ENCODE data around the gene KIAA1217. TPM values are rescaled to one million over a fixed set of nuclear protein-coding genes. Genes with fewer than 3 reads are reported as not detected.

Gene KIAA1217
- total RNA-seq, 1 donor from 2014 or later = 121 TPM

DNA sequence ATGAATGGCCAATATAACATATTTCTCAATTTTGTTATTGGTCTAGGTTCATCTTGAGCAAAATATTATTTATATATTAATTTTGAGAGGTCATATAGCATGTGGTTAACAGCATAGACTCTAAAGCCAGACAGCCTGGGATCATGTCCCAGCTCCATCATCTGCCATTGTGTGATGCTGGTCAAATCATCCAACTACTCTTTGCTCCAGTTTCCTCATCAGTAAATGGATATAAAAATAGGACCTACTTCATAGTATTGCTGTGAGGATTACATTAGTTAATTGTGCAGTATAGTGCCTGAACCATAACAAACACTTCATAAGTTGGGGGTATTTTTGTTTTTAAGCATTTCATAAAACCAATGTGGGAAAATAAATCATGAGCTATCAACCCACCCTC is 199.0 kb downstream of the KIAA1217 start:
- Mint-ChIP-seq H3K4me3 (ENCODE audit: low read depth) (no peak overlapping the region), H3K27ac (no peak overlapping the region)
- no peak for DNase-seq (ENCODE audit: low spot score, unreplicated experiment)

GRCh38 chr10:24408365-24408764 is 199.4 kb downstream of the KIAA1217 start:
- H3K4me3 Mint-ChIP-seq (ENCODE audit: low read depth) = no peak overlapping the region
- H3K9me3 Mint-ChIP-seq (ENCODE audit: low read depth) = no peaks in the 10 kb centered on the region
- TF ChIP-seq, protein P1, sequence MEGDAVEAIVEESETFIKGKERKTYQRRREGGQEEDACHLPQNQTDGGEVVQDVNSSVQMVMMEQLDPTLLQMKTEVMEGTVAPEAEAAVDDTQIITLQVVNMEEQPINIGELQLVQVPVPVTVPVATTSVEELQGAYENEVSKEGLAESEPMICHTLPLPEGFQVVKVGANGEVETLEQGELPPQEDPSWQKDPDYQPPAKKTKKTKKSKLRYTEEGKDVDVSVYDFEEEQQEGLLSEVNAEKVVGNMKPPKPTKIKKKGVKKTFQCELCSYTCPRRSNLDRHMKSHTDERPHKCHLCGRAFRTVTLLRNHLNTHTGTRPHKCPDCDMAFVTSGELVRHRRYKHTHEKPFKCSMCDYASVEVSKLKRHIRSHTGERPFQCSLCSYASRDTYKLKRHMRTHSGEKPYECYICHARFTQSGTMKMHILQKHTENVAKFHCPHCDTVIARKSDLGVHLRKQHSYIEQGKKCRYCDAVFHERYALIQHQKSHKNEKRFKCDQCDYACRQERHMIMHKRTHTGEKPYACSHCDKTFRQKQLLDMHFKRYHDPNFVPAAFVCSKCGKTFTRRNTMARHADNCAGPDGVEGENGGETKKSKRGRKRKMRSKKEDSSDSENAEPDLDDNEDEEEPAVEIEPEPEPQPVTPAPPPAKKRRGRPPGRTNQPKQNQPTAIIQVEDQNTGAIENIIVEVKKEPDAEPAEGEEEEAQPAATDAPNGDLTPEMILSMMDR (IDR thresholded peaks at IDR 0.05; ENCODE audit: unreplicated experiment) = no peak
- H3K4me1 Mint-ChIP-seq (ENCODE audit: low read depth) = peaks cover 17% of the 10 kb centered on the region
- H3K36me3 Mint-ChIP-seq (ENCODE audit: insufficient read depth) = peaks cover 10% of the 10 kb centered on the region
- H3K27ac Mint-ChIP-seq = no peak overlapping the region
- no peak for DNase-seq (ENCODE audit: low spot score, unreplicated experiment)
- no peaks in the 10 kb centered on the region for H3K27me3 Mint-ChIP-seq

More for the DNA sequence above, 199.0 kb downstream of the KIAA1217 start:
- Mint-ChIP-seq H3K27me3 (no peaks in the 10 kb centered on the region), H3K9me3 (ENCODE audit: low read depth) (no peaks in the 10 kb centered on the region), H3K36me3 (ENCODE audit: insufficient read depth) (peaks cover 10% of the 10 kb centered on the region), H3K4me1 (ENCODE audit: low read depth) (peaks cover 17% of the 10 kb centered on the region)
- TF ChIP-seq, protein P1 (IDR thresholded peaks at IDR 0.05; ENCODE audit: unreplicated experiment) = no peak

- Mint-ChIP-seq H3K9me3 (ENCODE audit: low read depth) (no peaks in the 10 kb centered on the region), H3K4me3 (ENCODE audit: low read depth) (no peak overlapping the region), H3K36me3 (ENCODE audit: insufficient read depth) (peaks cover 11% of the 10 kb centered on the region), H3K27ac (no peak overlapping the region), H3K4me1 (ENCODE audit: low read depth) (peaks cover 8% of the 10 kb centered on the region), H3K27me3 (no peaks in the 10 kb centered on the region)
- TF ChIP-seq, protein P1 (IDR thresholded peaks at IDR 0.05; ENCODE audit: unreplicated experiment) = no peak
- DNase-seq (ENCODE audit: low spot score, unreplicated experiment) = no peak
Measured at GRCh38 chr10:24414597-24414996, 205.7 kb downstream of the KIAA1217 start.

GRCh38 chr10:24415455-24416125 is 206.7 kb downstream of the KIAA1217 start:
- no peak overlapping the region for H3K4me3 Mint-ChIP-seq (ENCODE audit: low read depth)
- H3K27ac Mint-ChIP-seq = peak overlapping the region; percentile 11
- H3K4me1 Mint-ChIP-seq (ENCODE audit: low read depth) = peaks cover 8% of the 10 kb centered on the region
- H3K27me3 Mint-ChIP-seq = no peaks in the 10 kb centered on the region
- TF ChIP-seq, protein P1 (IDR thresholded peaks at IDR 0.05; ENCODE audit: unreplicated experiment) = no peak
- H3K9me3 Mint-ChIP-seq (ENCODE audit: low read depth) = no peaks in the 10 kb centered on the region
- peaks cover 11% of the 10 kb centered on the region for H3K36me3 Mint-ChIP-seq (ENCODE audit: insufficient read depth)
- no peak for DNase-seq (ENCODE audit: low spot score, unreplicated experiment)

- TF ChIP-seq, protein P1 (IDR thresholded peaks at IDR 0.05; ENCODE audit: unreplicated experiment) = no peak
- DNase-seq (ENCODE audit: low spot score, unreplicated experiment) = no peak
- Mint-ChIP-seq H3K4me3 (ENCODE audit: low read depth) (no peak overlapping the region), H3K27me3 (no peaks in the 10 kb centered on the region), H3K27ac (peak overlapping the region; percentile 47), H3K4me1 (ENCODE audit: low read depth) (peaks cover 8% of the 10 kb centered on the region), H3K9me3 (ENCODE audit: low read depth) (no peaks in the 10 kb centered on the region), H3K36me3 (ENCODE audit: insufficient read depth) (peaks cover 11% of the 10 kb centered on the region)
Measured at GRCh38 chr10:24416248-24416647, 207.3 kb downstream of the KIAA1217 start.

Data from progenitor cell of endocrine pancreas (in vitro differentiated cells).